GM18873 (cell line): ENCODE measurements around the gene POGLUT2.
A peak's percentile ranks its signal among the peaks of the same experiment; 100 is the strongest.
"Not testable (repeated sequence)": the region's sequence is repeated elsewhere in the genome, so short reads cannot be mapped to it uniquely, and the experiment has no call there.

Experiments used
- ATAC-seq: cut with Tn5 transposase; IDR thresholded peaks from one replicate; pipeline ENCODE4 v1.9.1; 2021; ENCODE audit warnings: mild to moderate bottlenecking, moderate library complexity, moderate number of reproducible peaks; ENCODE audit not compliant: unreplicated experiment, low FRiP score

POGLUT2 gene

GRCh38 chr13:102812611-102813287 is 14.0 kb upstream of the POGLUT2 start:
- ATAC-seq, result no peak

GRCh38 chr13:102807699-102808098 is 8.9 kb upstream of the POGLUT2 start:
- ATAC-seq, result no peak

GRCh38 chr13:102805680-102806079 is 6.9 kb upstream of the POGLUT2 start:
- no peak for ATAC-seq

GRCh38 chr13:102800145-102801041 is 1.6 kb upstream of the POGLUT2 start:
- ATAC-seq, result peak; percentile 75

- peak; percentile 3 for ATAC-seq
Measured at GRCh38 chr13:102799426-102800144, 809 bp upstream of the POGLUT2 start.

- no peak for ATAC-seq
Measured at GRCh38 chr13:102793611-102794355, 5.0 kb downstream of the POGLUT2 start.

- ATAC-seq, result no peak
Measured at GRCh38 chr13:102792396-102792795, 6.4 kb downstream of the POGLUT2 start.

- ATAC-seq, result no peak
Measured at GRCh38 chr13:102788683-102789082, 10.1 kb downstream of the POGLUT2 start.

GRCh38 chr13:102784483-102784882 is 14.3 kb downstream of the POGLUT2 start:
- no peak for ATAC-seq

GRCh38 chr13:102781591-102781990 is 17.2 kb downstream of the POGLUT2 start:
- no peak for ATAC-seq

- ATAC-seq, result not testable (repeated sequence)
Measured at GRCh38 chr13:102780656-102781055, 18.1 kb downstream of the POGLUT2 start.

- ATAC-seq, result no peak
Measured at GRCh38 chr13:102779436-102780159, 19.2 kb downstream of the POGLUT2 start.

- ATAC-seq, result no peak
Measured at GRCh38 chr13:102777736-102778135, 21.0 kb downstream of the POGLUT2 start.

GRCh38 chr13:102776271-102776670 is 22.5 kb downstream of the POGLUT2 start:
- no peak for ATAC-seq

- ATAC-seq, result no peak
Measured at GRCh38 chr13:102774591-102775520, 23.9 kb downstream of the POGLUT2 start.

GRCh38 chr13:102774214-102774568 is 24.6 kb downstream of the POGLUT2 start:
- ATAC-seq, result no peak

- ATAC-seq, result peak; percentile 87
Measured at GRCh38 chr13:102773441-102774213, 25.1 kb downstream of the POGLUT2 start, which contains the start of gene TEX30. TEX30 (minus strand) TSS chr13:102773786; CDS start chr13:102770026, 3,760 bp downstream.

- no peak for ATAC-seq
Measured at GRCh38 chr13:102772042-102772425, 26.7 kb downstream of the POGLUT2 start.
